CD4-positive, alpha-beta memory T cell (primary cell): ENCODE data around the gene WWC1. TPM values are rescaled to one million over a fixed set of nuclear protein-coding genes. Genes with fewer than 3 reads are reported as not detected.
"Not testable (repeated sequence)": the region's sequence is repeated elsewhere in the genome, so short reads cannot be mapped to it uniquely, and the experiment has no call there.

Source experiments
- CTCF ChIA-PET: fragments of 350-600 bp; sonication (Branson Sonifier 250); formaldehyde crosslinking; loops from one replicate; lab custom pipeline; 2021; ENCODE audit warnings: inconsistent platforms; ENCODE audit not compliant: partially characterized antibody; lab: Charles Lee
- POLR2A ChIA-PET: fragments of 350-600 bp; sonication (Branson Sonifier 250); formaldehyde crosslinking; loops from one replicate; lab custom pipeline; 2021; ENCODE audit not compliant: partially characterized antibody; lab: Charles Lee
- DNase-seq, 5 donors: peaks; one replicate each; pipeline versions ENCODE4 v3.0.0 to v3.0.0-alpha.2; 2020 to 2022; ENCODE audit warnings: mixed read lengths in 1 of 5
- H3K27ac ChIP-seq: one replicate; pipeline ENCODE4 v1.7.0; 2013; ENCODE audit warnings: low read depth, low read length
- H3K27me3 ChIP-seq: 2 replicates; pipeline ENCODE4 v1.7.0; 2013; ENCODE audit warnings: mild to moderate bottlenecking, low read length, moderate library complexity; ENCODE audit not compliant: insufficient read depth
- H3K36me3 ChIP-seq: 2 replicates; pipeline ENCODE4 v1.7.0; 2013; ENCODE audit warnings: mild to moderate bottlenecking, low read length, moderate library complexity; ENCODE audit not compliant: insufficient read depth
- H3K4me1 ChIP-seq: 2 replicates; pipeline ENCODE4 v1.7.0; 2013; ENCODE audit warnings: mild to moderate bottlenecking, low read length, moderate library complexity; ENCODE audit not compliant: insufficient read depth
- H3K4me3 ChIP-seq, 2 donors: one replicate each; pipeline ENCODE4 v1.7.0; 2013; ENCODE audit warnings: low read length in 2 of 2, mild to moderate bottlenecking in 1 of 2
- H3K9me3 ChIP-seq, 2 donors: one replicate each; pipeline ENCODE4 v1.7.0; 2013; ENCODE audit warnings: low read length in 2 of 2, control low read depth in 1 of 2; ENCODE audit not compliant: control insufficient read depth in 1 of 2
- H3K27ac Mint-ChIP-seq, 7 donors: one replicate each; pipeline ENCODE4 v1.8.0; 2020 to 2021; ENCODE audit warnings: mixed read lengths in 7 of 7, mild to moderate bottlenecking in 6 of 7, inconsistent platforms in 3 of 7, moderate library complexity in 3 of 7
- H3K27me3 Mint-ChIP-seq, 2 donors: one replicate each; pipeline ENCODE4 v1.8.0; 2020 to 2021; ENCODE audit warnings: mixed read lengths in 2 of 2
- H3K36me3 Mint-ChIP-seq, 2 donors: one replicate each; pipeline ENCODE4 v1.8.0; 2020 to 2021; ENCODE audit warnings: mixed read lengths in 2 of 2, inconsistent platforms in 1 of 2, mild to moderate bottlenecking in 1 of 2
- H3K4me1 Mint-ChIP-seq, 4 donors: one replicate each; pipeline ENCODE4 v1.8.0; 2020 to 2021; ENCODE audit warnings: mixed read lengths in 4 of 4, mild to moderate bottlenecking in 1 of 4
- H3K4me3 Mint-ChIP-seq, 8 donors: one replicate each; pipeline ENCODE4 v1.8.0; 2020 to 2021; ENCODE audit warnings: mixed read lengths in 8 of 8, mild to moderate bottlenecking in 7 of 8, moderate library complexity in 6 of 8, inconsistent platforms in 3 of 8
- H3K9me3 Mint-ChIP-seq, 8 donors: one replicate each; pipeline ENCODE4 v1.8.0; 2020 to 2021; ENCODE audit warnings: mixed read lengths in 8 of 8, mild to moderate bottlenecking in 5 of 8, inconsistent platforms in 3 of 8, moderate library complexity in 1 of 8
- intact Hi-C: fragments of 100-400 bp; cut with micrococcal nuclease; formaldehyde crosslinking; loops from one replicate; pipeline ENCODE4 v1.15.1; 2023
- polyA plus RNA-seq, 2 donors: library from polyadenylated mRNA; unstranded; fragments of 300-500 nt; fragmentation: Illumina TruSeq; gene quantifications; one replicate each; pipeline ENCODE4 v1.2.3, GENCODE V29; 2021
- total RNA-seq, 2 experiments: library from RNA; stranded (reverse); gene quantifications; one replicate each; pipeline ENCODE4 v1.2.3, GENCODE V29; 2021

The WWC1 gene
- total and polyA plus RNA-seq, 4 experiments from 2014 or later = 0.22 to 2.7 (median 1.5) TPM

DNA sequence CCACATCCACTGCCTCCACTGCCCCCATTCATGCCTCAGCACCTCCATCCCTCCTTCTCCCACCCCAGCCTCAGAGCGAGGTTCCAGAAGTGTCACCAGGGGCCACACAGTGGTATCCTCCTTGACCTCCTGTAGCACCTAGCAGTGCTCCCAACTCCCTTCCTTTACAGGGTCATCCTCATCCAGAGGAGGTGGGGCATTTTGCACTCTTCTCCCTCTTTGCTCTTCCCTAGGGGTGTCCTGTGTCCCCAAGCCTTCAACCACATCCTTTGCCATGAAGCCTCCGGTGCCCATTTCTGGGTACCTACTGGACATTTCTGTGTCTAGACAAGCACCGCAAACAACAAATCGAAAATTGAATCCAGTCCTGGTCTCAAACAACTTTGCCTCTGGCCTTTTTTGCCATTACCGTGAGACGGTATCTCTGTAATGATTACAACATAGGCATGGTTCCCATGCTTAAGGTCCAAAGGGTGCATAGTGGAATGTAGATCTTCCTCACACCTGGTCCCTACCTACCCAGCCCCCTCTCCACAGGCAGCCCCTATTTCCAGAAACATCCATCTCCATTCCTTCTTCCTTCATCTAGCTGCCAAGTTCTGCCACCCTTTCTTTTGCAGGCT is 17.6 kb downstream of the WWC1 start:
- CTCF ChIA-PET = no interaction called here
- Histone ChIP-seq H3K9me3 (no peaks in the 10 kb centered on the region), H3K4me1 (no peaks in the 10 kb centered on the region), H3K27me3 (no peaks in the 10 kb centered on the region), H3K27ac (no peak overlapping the region), H3K4me3 (no peak overlapping the region), H3K36me3 (no peaks in the 10 kb centered on the region)
- intact Hi-C loops = no loop called here
- H3K4me1 Mint-ChIP-seq = no peaks in the 10 kb centered on the region
- H3K27me3 Mint-ChIP-seq = peaks cover 0 to 1% of the 10 kb centered on the region in 2 donors
- DNase-seq = no peak
- no peak overlapping the region for H3K4me3 Mint-ChIP-seq
- POLR2A ChIA-PET = no interaction called here
- no peaks in the 10 kb centered on the region for H3K36me3 Mint-ChIP-seq
- no peaks in the 10 kb centered on the region for H3K9me3 Mint-ChIP-seq
- no peak overlapping the region for H3K27ac Mint-ChIP-seq

DNA sequence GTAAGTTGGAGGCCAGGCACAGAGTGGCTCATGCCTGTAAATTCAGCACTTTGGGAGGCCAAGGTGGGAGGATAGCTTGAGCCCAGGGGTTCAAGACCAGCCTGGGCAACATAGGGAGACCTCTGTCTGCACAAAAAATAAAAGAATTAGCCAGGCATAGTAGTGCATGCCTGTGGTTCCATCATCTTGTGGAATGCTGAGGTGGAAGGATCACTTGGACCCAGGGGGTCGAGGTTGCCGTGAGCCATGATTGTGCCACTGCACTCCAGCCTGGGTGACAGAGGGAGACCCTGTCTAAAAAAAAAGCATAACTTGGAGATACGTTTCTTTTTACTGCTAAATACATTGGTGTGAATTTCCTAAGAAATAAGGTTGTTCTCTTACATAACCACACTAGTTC is 19.1 kb downstream of the WWC1 start:
- H3K9me3 Mint-ChIP-seq, H3K36me3 Mint-ChIP-seq, H3K27ac Mint-ChIP-seq, H3K27ac ChIP-seq, DNase-seq, H3K4me1 Mint-ChIP-seq, H3K36me3 ChIP-seq, POLR2A ChIA-PET, H3K4me3 Mint-ChIP-seq, H3K27me3 ChIP-seq, H3K4me1 ChIP-seq, H3K4me3 ChIP-seq, CTCF ChIA-PET, H3K9me3 ChIP-seq, H3K27me3 Mint-ChIP-seq, intact Hi-C loops: not testable (repeated sequence)

DNA sequence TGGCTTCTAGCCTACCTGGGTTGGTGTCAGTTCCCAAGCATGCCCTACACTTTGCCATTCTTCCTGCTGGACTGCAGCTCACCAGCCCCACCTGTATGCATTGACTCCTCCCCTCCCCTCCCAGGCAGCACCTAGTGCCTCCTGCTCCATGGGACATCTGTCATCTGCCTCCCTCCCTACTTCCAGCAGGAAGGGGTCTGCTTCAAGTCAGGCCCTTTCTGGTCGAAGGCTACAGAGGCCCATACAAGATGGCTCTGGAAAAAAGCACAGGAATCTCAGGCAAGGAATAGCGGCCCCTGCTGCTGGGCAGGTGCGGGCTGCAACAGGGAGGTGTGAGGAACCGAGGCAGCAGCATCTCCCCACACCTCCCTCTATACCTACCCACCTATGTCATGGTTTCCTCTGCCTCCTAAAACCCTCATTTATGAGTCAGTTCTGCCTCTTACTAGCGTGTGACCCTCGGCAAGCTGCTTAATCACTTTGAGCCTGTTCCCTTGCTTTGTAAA is 19.7 kb downstream of the WWC1 start:
- H3K4me3 Mint-ChIP-seq = no peak overlapping the region
- H3K27me3 Mint-ChIP-seq = peaks cover 0 to 3% of the 10 kb centered on the region in 2 donors
- ChIA-PET CTCF (no interaction called here), POLR2A (no interaction called here)
- H3K27ac Mint-ChIP-seq = no peak overlapping the region
- Histone ChIP-seq H3K27ac (no peak overlapping the region), H3K27me3 (no peaks in the 10 kb centered on the region), H3K4me1 (no peaks in the 10 kb centered on the region), H3K9me3 (no peaks in the 10 kb centered on the region), H3K4me3 (no peak overlapping the region), H3K36me3 (no peaks in the 10 kb centered on the region)
- no peaks in the 10 kb centered on the region for H3K9me3 Mint-ChIP-seq
- intact Hi-C loops = no loop called here
- DNase-seq = no peak
- no peaks in the 10 kb centered on the region for H3K36me3 Mint-ChIP-seq
- no peaks in the 10 kb centered on the region for H3K4me1 Mint-ChIP-seq

GRCh38 chr5:168312606-168313295 is 21.3 kb downstream of the WWC1 start:
- H3K4me1 ChIP-seq = no peaks in the 10 kb centered on the region
- H3K4me3 ChIP-seq = no peak overlapping the region
- no peaks in the 10 kb centered on the region for H3K9me3 ChIP-seq
- no peaks in the 10 kb centered on the region for H3K27me3 ChIP-seq
- Mint-ChIP-seq H3K4me3 (no peak overlapping the region), H3K27ac (no peak overlapping the region), H3K36me3 (no peaks in the 10 kb centered on the region), H3K27me3 (peaks cover 0 to 1% of the 10 kb centered on the region in 2 donors), H3K4me1 (no peaks in the 10 kb centered on the region), H3K9me3 (no peaks in the 10 kb centered on the region)
- no peaks in the 10 kb centered on the region for H3K36me3 ChIP-seq
- CTCF ChIA-PET = interaction anchor here (0.7 kb wide), 1 partner anchor 50 kb away, joined by 3 read pairs; no protein-coding TSS in a partner anchor
- POLR2A ChIA-PET = no interaction called here
- intact Hi-C loops = no loop called here
- no peak overlapping the region for H3K27ac ChIP-seq
- no peak for DNase-seq

- H3K27me3 ChIP-seq = no peaks in the 10 kb centered on the region
- no peaks in the 10 kb centered on the region for H3K4me1 Mint-ChIP-seq
- no peaks in the 10 kb centered on the region for H3K9me3 Mint-ChIP-seq
- no peak overlapping the region for H3K4me3 Mint-ChIP-seq
- H3K27ac ChIP-seq = no peak overlapping the region
- no peak overlapping the region for H3K27ac Mint-ChIP-seq
- ChIA-PET CTCF (interaction anchor here (0.6 to 0.7 kb wide), 2 partner anchors 51 to 258 kb away, joined by 3 read pairs; no protein-coding TSS in a partner anchor), POLR2A (no interaction called here)
- H3K36me3 ChIP-seq = no peaks in the 10 kb centered on the region
- intact Hi-C loops = no loop called here
- no peak overlapping the region for H3K4me3 ChIP-seq
- no peak for DNase-seq
- H3K4me1 ChIP-seq = no peaks in the 10 kb centered on the region
- peaks cover 0 to 1% of the 10 kb centered on the region in 2 donors for H3K27me3 Mint-ChIP-seq
- no peaks in the 10 kb centered on the region for H3K9me3 ChIP-seq
- no peaks in the 10 kb centered on the region for H3K36me3 Mint-ChIP-seq
Observed at GRCh38 chr5:168313596-168314204, 22.3 kb downstream of the WWC1 start.

- no peak overlapping the region for H3K4me3 Mint-ChIP-seq
- ChIA-PET CTCF (no interaction called here), POLR2A (no interaction called here)
- Histone ChIP-seq H3K9me3 (no peaks in the 10 kb centered on the region), H3K4me1 (no peaks in the 10 kb centered on the region), H3K27me3 (no peaks in the 10 kb centered on the region), H3K36me3 (no peaks in the 10 kb centered on the region), H3K4me3 (no peak overlapping the region), H3K27ac (no peak overlapping the region)
- H3K9me3 Mint-ChIP-seq = no peaks in the 10 kb centered on the region
- no peaks in the 10 kb centered on the region for H3K36me3 Mint-ChIP-seq
- H3K27me3 Mint-ChIP-seq = peaks cover 0 to 1% of the 10 kb centered on the region in 2 donors
- H3K4me1 Mint-ChIP-seq = no peaks in the 10 kb centered on the region
- intact Hi-C loops = no loop called here
- H3K27ac Mint-ChIP-seq = no peak overlapping the region
- no peak for DNase-seq
Observed at GRCh38 chr5:168314735-168315411, 23.4 kb downstream of the WWC1 start.
